HepG2 (cell line): Measurements from ENCODE around the gene PWWP2A. TPM values are rescaled to one million over a fixed set of nuclear protein-coding genes. Genes with fewer than 3 reads are reported as not detected.
A peak's percentile ranks its signal among the peaks of the same experiment; 100 is the strongest.

Experiments used
- ATAC-seq: fragments of 200-7000 bp; cut with Tn5 transposase; 3 replicates; pipeline ENCODE4 v1.9.1; 2020; ENCODE audit warnings: mild to moderate bottlenecking, moderate library complexity
- BruUV-seq: library from RNA; stranded (reverse); fragments of 400-500 nt; replicated peaks from 2 replicates; lab custom pipeline; 2021; lab: Mats Ljungman, UMichigan
- CTCF ChIA-PET: fragments of 300-600 bp; formaldehyde crosslinking; extraction: SDS; loops from one replicate; lab custom pipeline; 2021; ENCODE audit warnings: low total read pairs, inconsistent platforms, low intra/inter-chr PET ratio; lab: Yijun Ruan, JAX
- POLR2A ChIA-PET: fragments of 350-600 bp; sonication (Branson Sonifier 250); formaldehyde crosslinking; loops from one replicate; lab custom pipeline; 2020; ENCODE audit warnings: antibody characterized with exemption, inconsistent platforms; lab: Yijun Ruan, JAX
- DNase-seq: peaks from one replicate; pipeline ENCODE4 v3.0.0-alpha.2; 2015; ENCODE audit warnings: low spot score
- FAIRE-seq: peaks from 3 replicates; lab custom pipeline; 2011; peaks lifted over from hg19 to GRCh38; lab: Jason Lieb, UNC
- H2AFZ ChIP-seq: one replicate; pipeline ENCODE4 v1.6.1; 2011; ENCODE audit warnings: low read length, inconsistent platforms
- H3K27ac ChIP-seq: fragments of 300-600 bp; 3 replicates; pipeline ENCODE4 v1.8.0; 2011; ENCODE audit warnings: mixed run types, mild to moderate bottlenecking, mixed read lengths, low read length, inconsistent platforms; ENCODE audit not compliant: insufficient read depth; ENCODE audit errors: extremely low read length
- H3K27me3 ChIP-seq, 2 experiments: fragments of 200-600 bp in 1 of 2; 2 replicates in 1 of 2; 3 replicates in 1 of 2; pipeline versions ENCODE4 v1.6.0 to v1.8.0; 2011; ENCODE audit warnings: low read length in 2 of 2, mild to moderate bottlenecking in 2 of 2, moderate library complexity in 2 of 2, inconsistent platforms in 1 of 2; ENCODE audit not compliant: insufficient read depth in 2 of 2, control insufficient read depth in 1 of 2
- H3K36me3 ChIP-seq, 2 experiments: fragments of 200-600 bp in 1 of 2; replicated peaks in 1 of 2; 2 replicates in 1 of 2; 3 replicates in 1 of 2; pipeline versions ENCODE4 v1.5.1 to v1.8.0; 2011; ENCODE audit warnings: low read length in 2 of 2, inconsistent platforms in 1 of 2; ENCODE audit not compliant: insufficient read depth in 2 of 2, control insufficient read depth in 1 of 2
- H3K4me1 ChIP-seq: 2 replicates; pipeline ENCODE4 v1.5.1; 2012; ENCODE audit warnings: low read length, inconsistent platforms; ENCODE audit not compliant: insufficient read depth
- H3K4me2 ChIP-seq: 2 replicates; pipeline ENCODE4 v1.6.0; 2011; ENCODE audit warnings: low read depth, low read length, inconsistent platforms
- H3K4me3 ChIP-seq, 3 experiments: fragments of 200-600 bp in 1 of 3; sonication (generic), shearing (Covaris generic) in 1 of 3; replicated peaks in 1 of 3; 2 replicates each; pipeline ENCODE4 v1.5.1; 2011 to 2016; ENCODE audit warnings: low read length in 3 of 3, inconsistent platforms in 2 of 3, low read depth in 2 of 3, mild to moderate bottlenecking in 2 of 3, control low read depth in 1 of 3, mixed read lengths in 1 of 3; ENCODE audit not compliant: insufficient read depth in 1 of 3
- H3K79me2 ChIP-seq: one replicate; pipeline ENCODE4 v1.6.1; 2011; ENCODE audit warnings: low read length, inconsistent platforms; ENCODE audit not compliant: insufficient read depth
- H3K9ac ChIP-seq: 2 replicates; pipeline ENCODE4 v1.6.0; 2011; ENCODE audit warnings: mild to moderate bottlenecking, low read depth, low read length, inconsistent platforms; ENCODE audit not compliant: insufficient read depth
- H3K9me3 ChIP-seq: 2 replicates; pipeline ENCODE4 v1.5.1; 2012; ENCODE audit warnings: mild to moderate bottlenecking, low read length
- H4K20me1 ChIP-seq: 2 replicates; pipeline ENCODE4 v1.6.0; 2011; ENCODE audit warnings: inconsistent platforms, mild to moderate bottlenecking, low read length, moderate library complexity; ENCODE audit not compliant: insufficient read depth
- AFF4 ChIP-seq: sonication (generic); formaldehyde crosslinking; IDR thresholded peaks from 2 replicates; pipeline ENCODE4 v1.4.0; 2020; ENCODE audit warnings: missing genetic modification reagents
- CTCF ChIP-seq: sonication (generic); formaldehyde crosslinking; IDR thresholded peaks from 2 replicates; pipeline ENCODE4 v1.5.0; 2020; ENCODE audit warnings: mild to moderate bottlenecking, missing genetic modification reagents, moderate library complexity
- HNF4A ChIP-seq: sonication (generic); formaldehyde crosslinking; IDR thresholded peaks from 2 replicates; pipeline ENCODE4 v1.4.0; 2020; ENCODE audit warnings: missing genetic modification reagents
- KAT7 ChIP-seq: IDR thresholded peaks from 2 replicates; pipeline ENCODE4 v1.6.1; 2018; ENCODE audit warnings: borderline replicate concordance, missing compliant biosample characterization
- NFIC ChIP-seq: IDR thresholded peaks from 2 replicates; pipeline ENCODE4 v1.6.1; 2012; ENCODE audit warnings: mild to moderate bottlenecking, low read length, inconsistent platforms
- PPARG ChIP-seq: conservative IDR thresholded peaks from 2 replicates; pipeline ENCODE4 v1.6.1; 2016; ENCODE audit warnings: missing biosample characterization, missing genetic modification reagents
- WGBS: methylation state at CpG from one replicate; pipeline ENCODE4 v1.1.6; 2017; ENCODE audit warnings: low lambda C conversion rate; 5-methylcytosine and 5-hydroxymethylcytosine counted together
- in situ Hi-C: cut with HindIII; loops from 2 replicates; pipeline ENCODE4 v1.10.0; 2017; ENCODE audit warnings: low pct_unique_long_range_greater_than_20kb; ENCODE audit not compliant: extremely low pct_ligation_motif_present
- intact Hi-C: fragments of 100-400 bp; cut with micrococcal nuclease; formaldehyde crosslinking; loops from one replicate; pipeline ENCODE4 v1.10.0; 2022; ENCODE audit not compliant: unreplicated experiment
- polyA plus RNA-seq, 8 experiments: library from polyadenylated mRNA; depleted of rRNA in 3 of 8; stranded (reverse) in 7 of 8; unstranded in 1 of 8; fragments of >200 nt; fragmentation: Illumina TruSeq in 4 of 8; extraction: Trizol in 4 of 8; gene quantifications; 2 replicates each; pipeline versions ENCODE4 v1.2.1 to v1.2.3, GENCODE V29; 2011 to 2016; ENCODE audit warnings: low read depth in 4 of 8, missing spikeins in 1 of 8, mixed read lengths in 1 of 8; ENCODE audit not compliant: insufficient read depth in 1 of 8
- total RNA-seq, 5 experiments: library from RNA; depleted of rRNA; stranded (reverse); fragments of >200 nt; fragmentation: Illumina TruSeq; extraction: Trizol; gene quantifications; 2 replicates each; pipeline ENCODE4 v1.2.3, GENCODE V29; 2016; ENCODE audit warnings: low read depth in 1 of 5

The PWWP2A gene
- total and polyA plus RNA-seq, 2 of the 13 experiments (the other 11 are each of a cell fraction or from before 2014, with no cell fraction given), result 7.3 to 16.9 TPM

- Histone ChIP-seq H3K27me3 (no peaks in the 10 kb centered on the region), H3K4me3 (no peak overlapping the region), H4K20me1 (no peaks in the 10 kb centered on the region), H3K36me3 (no peaks in the 10 kb centered on the region), H3K4me1 (peaks cover 38% of the 10 kb centered on the region), H3K4me2 (no peak overlapping the region), H3K9ac (no peak overlapping the region), H3K27ac (no peak overlapping the region), H3K79me2 (no peaks in the 10 kb centered on the region), H2AFZ (no peak overlapping the region), H3K9me3 (no peaks in the 10 kb centered on the region)
- TF ChIP-seq KAT7 (CRISPR knock-in tag) (no peak), PPARG (CRISPR knock-in tag) (peak; percentile 36; the same call in 1 of the 2 replicates), NFIC (no peak), AFF4 (CRISPR knock-in tag) (no peak), HNF4A (CRISPR knock-in tag) (peak; percentile 62), CTCF (CRISPR knock-in tag) (0 out of 2 replicates have a peak, but pooled peaks have one; percentile 5)
- ATAC-seq (peak; percentile 53), DNase-seq (peak; percentile 61), FAIRE-seq (peak; percentile 59)
- intact Hi-C loops, result loop anchor here (5.0 kb wide), 1 partner anchor 50 kb away; the partner anchor contains the start of gene PWWP2A
- BruUV-seq, result no TSS peak
- in situ Hi-C loops, result no loop called here
- ChIA-PET CTCF (no interaction called here), POLR2A (interaction anchor here (1.0 kb wide), 1 partner anchor 20 kb away, joined by 3 read pairs; no protein-coding TSS in a partner anchor)
- WGBS, result 3% methylated on average over 3 of the region's 3 CpGs
These were observed 48.4 kb upstream of the PWWP2A start for GRCh38 chr5:160167624-160168165.
